NCI-H1694 treated with DMSO at 0.1 percent for 48 hours (cell line): ENCODE data around the gene ACSM5.
"Not testable (repeated sequence)": the region's sequence is repeated elsewhere in the genome, so short reads cannot be mapped to it uniquely, and the experiment has no call there.

Experiments
- DNase-seq: peaks from one replicate; lab custom pipeline; 2025; lab: John Stamatoyannopoulos, UW

Gene ACSM5

GRCh38 chr16:20451364-20451763, 42.0 kb downstream of the ACSM5 start, which contains the start of gene ACSM2A:
Gene ACSM2A (plus strand): TSS chr16:20451521. CDS start chr16:20460115, 8,594 bp downstream.
- not testable (repeated sequence) for DNase-seq

GRCh38 chr16:20453633-20454032, 44.3 kb downstream of the ACSM5 start:
- DNase-seq = not testable (repeated sequence)

- not testable (repeated sequence) for DNase-seq
These were observed 49.9 kb downstream of the ACSM5 start for GRCh38 chr16:20459227-20459626.

- DNase-seq = not testable (repeated sequence)
These were observed 51.0 kb downstream of the ACSM5 start for GRCh38 chr16:20460313-20460712.

GRCh38 chr16:20468954-20469353, 59.6 kb downstream of the ACSM5 start:
- DNase-seq = not testable (repeated sequence)

GRCh38 chr16:20469930-20470329, 60.6 kb downstream of the ACSM5 start:
- not testable (repeated sequence) for DNase-seq

- not testable (repeated sequence) for DNase-seq
These were observed 61.4 kb downstream of the ACSM5 start for GRCh38 chr16:20470732-20471131.

GRCh38 chr16:20477188-20477744, 67.9 kb downstream of the ACSM5 start:
- not testable (repeated sequence) for DNase-seq

GRCh38 chr16:20483989-20484388, 74.7 kb downstream of the ACSM5 start:
- DNase-seq = not testable (repeated sequence)

- no peak for DNase-seq
These were observed 75.4 kb downstream of the ACSM5 start for GRCh38 chr16:20484726-20485125.

- no peak for DNase-seq
These were observed 76.1 kb downstream of the ACSM5 start for GRCh38 chr16:20485408-20485807.
